Ectodermal cell (in vitro differentiated cells): ENCODE results near the gene RESP18.

ENCODE experiments used
- H3K27ac ChIP-seq: 2 replicates; pipeline ENCODE4 v1.7.0; 2013; ENCODE audit warnings: mild to moderate bottlenecking, low read depth, low read length; ENCODE audit not compliant: insufficient read depth, poor library complexity, severe bottlenecking
- H3K27me3 ChIP-seq: 2 replicates; pipeline ENCODE4 v1.7.0; 2013; ENCODE audit warnings: mild to moderate bottlenecking, low read length; ENCODE audit not compliant: insufficient read depth, control insufficient read depth, poor library complexity, severe bottlenecking
- H3K36me3 ChIP-seq: one replicate; pipeline ENCODE4 v1.7.0; 2013; ENCODE audit warnings: low read length; ENCODE audit not compliant: control insufficient read depth, insufficient read depth
- H3K4me1 ChIP-seq: one replicate; pipeline ENCODE4 v1.7.0; 2013; ENCODE audit warnings: low read length; ENCODE audit not compliant: control insufficient read depth, insufficient read depth
- H3K4me3 ChIP-seq: 2 replicates; pipeline ENCODE4 v1.7.0; 2013; ENCODE audit warnings: low read depth, low read length, control low read depth; ENCODE audit not compliant: insufficient read depth
- H3K9me3 ChIP-seq: 2 replicates; pipeline ENCODE4 v1.7.0; 2013; ENCODE audit warnings: mild to moderate bottlenecking, low read length, moderate library complexity; ENCODE audit not compliant: control insufficient read depth
- WGBS, 2 experiments: methylation state at CpG; one replicate each; pipeline ENCODE4 v1.1.7; 2013; ENCODE audit warnings: missing lambda C conversion rate in 2 of 2; 5-methylcytosine and 5-hydroxymethylcytosine counted together

The RESP18 gene

DNA sequence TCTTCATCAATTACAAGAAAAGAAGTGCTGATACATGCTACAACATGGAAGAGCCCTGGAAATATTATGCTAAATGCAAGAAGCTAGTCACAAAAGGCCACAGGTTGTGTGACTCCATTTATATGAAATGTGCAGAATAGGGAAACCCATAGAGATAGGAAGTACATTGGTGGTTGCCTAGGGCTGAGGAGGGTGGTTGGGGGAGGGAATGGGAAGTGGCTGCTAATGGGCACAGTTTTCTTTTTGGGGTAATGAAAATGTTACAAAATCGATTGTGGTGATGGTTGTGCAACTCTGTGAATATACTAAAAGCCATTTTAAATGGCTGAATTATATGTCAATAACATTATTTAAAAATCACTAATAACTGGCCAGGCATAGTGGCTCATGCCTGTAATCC, 24.3 kb upstream of the RESP18 start:
- Histone ChIP-seq H3K36me3 (no peaks in the 10 kb centered on the region), H3K4me3 (no peak overlapping the region), H3K4me1 (peaks cover 11% of the 10 kb centered on the region), H3K27me3 (peaks cover 63% of the 10 kb centered on the region), H3K27ac (no peak overlapping the region), H3K9me3 (no peaks in the 10 kb centered on the region)
- 60 to 78% methylated on average over 1 of the region's 1 CpG for WGBS, 2 experiments

DNA sequence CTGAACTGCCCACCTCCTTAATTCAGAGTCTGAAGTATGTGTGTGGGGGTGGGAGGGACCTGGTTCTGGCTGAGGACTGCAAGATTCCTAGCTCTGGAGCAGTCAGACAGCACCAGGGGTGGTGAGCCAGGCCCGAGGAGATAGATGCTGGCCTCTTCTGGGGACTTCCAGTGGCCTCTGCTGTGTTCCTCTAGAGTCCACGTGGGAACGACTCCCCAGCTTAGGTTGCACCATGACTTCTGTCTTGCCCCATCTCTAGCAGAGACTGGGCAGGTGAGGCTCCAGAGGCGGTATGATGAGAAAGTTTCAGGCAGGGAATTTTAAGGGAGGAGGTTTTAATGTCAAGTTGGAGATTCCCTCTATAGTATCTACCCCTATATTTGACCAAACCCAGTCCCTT, 22.0 kb upstream of the RESP18 start:
- Histone ChIP-seq H3K27me3 (peaks cover 50% of the 10 kb centered on the region), H3K9me3 (no peaks in the 10 kb centered on the region)
- WGBS, 2 experiments, result 81 to 82% methylated on average over 4 of the region's 4 CpGs

DNA sequence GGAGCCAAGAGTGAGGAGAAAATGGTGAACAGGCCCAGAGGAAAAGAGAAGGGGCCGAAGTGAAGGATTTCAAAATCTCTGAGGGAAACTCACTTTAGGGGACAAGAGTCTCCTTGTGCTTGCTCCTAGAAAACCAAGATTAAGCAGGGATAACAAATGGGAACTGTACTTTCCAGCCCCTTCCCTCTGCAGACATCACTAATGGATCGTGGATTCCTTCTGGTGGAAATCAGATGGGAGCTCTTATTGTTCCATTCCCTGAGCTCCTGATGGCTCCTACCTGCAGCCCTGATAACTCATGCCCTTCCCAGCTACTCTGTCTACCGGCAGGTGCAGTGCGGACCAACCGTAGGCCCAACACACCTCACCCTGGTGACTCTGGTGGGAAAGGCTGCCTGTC, 20.6 kb upstream of the RESP18 start:
- WGBS, 2 experiments, result 73 to 74% methylated on average over 5 of the region's 5 CpGs
- H3K36me3 ChIP-seq, result no peaks in the 10 kb centered on the region
- H3K9me3 ChIP-seq, result no peaks in the 10 kb centered on the region
- peaks cover 26% of the 10 kb centered on the region for H3K4me1 ChIP-seq
- no peak overlapping the region for H3K27ac ChIP-seq
- peaks cover 36% of the 10 kb centered on the region for H3K27me3 ChIP-seq
- H3K4me3 ChIP-seq, result no peak overlapping the region

More for the DNA sequence above, 22.0 kb upstream of the RESP18 start:
- Histone ChIP-seq H3K27ac (no peak overlapping the region), H3K4me3 (no peak overlapping the region), H3K4me1 (peaks cover 33% of the 10 kb centered on the region), H3K36me3 (no peaks in the 10 kb centered on the region)

DNA sequence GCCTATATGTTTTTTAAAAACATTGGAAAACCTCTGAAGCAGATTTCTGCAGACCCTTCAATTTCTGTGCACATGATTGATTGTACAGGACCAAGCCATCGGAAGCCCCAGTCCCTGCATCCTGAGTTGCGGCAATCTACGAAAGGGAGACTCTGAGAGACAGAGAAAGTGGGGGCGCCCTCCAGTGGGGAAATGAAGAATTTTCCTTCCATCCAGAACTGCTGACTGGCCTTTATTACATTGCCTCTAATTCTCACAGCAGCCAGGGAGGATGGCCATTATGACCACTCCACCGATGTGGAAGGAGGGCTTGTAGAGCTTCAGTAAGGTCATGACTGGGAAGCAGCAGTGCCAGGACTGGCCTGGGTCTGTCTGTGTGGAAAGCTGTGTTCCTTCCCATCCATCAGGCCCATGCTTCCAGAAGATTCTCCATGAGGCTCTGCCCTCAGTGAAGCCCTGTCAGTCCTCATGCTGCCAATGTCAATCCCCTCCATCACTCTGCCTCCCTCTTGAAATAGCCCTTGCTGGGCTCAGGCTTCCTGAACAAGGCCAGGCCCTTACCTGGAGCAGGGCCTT, 20.0 kb upstream of the RESP18 start:
- Histone ChIP-seq H3K36me3 (no peaks in the 10 kb centered on the region), H3K9me3 (no peaks in the 10 kb centered on the region), H3K27me3 (peaks cover 30% of the 10 kb centered on the region), H3K4me1 (peaks cover 22% of the 10 kb centered on the region), H3K4me3 (no peak overlapping the region), H3K27ac (no peak overlapping the region)
- WGBS, 2 experiments, result 24 to 26% methylated on average over 5 of the region's 5 CpGs

DNA sequence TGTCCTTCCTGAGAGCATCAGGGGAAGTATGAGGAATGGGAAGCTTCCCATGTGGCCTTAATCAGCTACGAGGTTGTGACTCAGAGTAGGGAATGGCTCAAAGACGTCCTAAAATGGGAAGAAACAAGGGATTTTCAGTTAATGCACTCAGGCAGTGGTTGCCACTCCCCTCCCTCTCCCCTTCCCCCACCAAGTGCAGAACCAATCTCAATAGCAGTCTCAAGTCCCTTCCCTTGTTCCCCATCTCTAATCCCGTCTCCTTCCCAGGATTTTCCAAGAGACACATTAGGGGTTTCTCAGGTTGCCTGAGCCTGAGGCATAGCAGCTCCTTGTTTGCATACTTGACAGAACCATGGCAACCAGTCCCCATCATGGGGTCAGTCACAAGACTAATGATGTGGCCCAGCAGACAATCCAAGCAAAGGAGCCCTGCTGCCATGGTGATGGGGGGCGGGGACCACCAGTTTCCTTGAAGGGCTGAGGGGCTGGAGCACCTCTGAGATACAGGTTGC, 18.2 kb upstream of the RESP18 start:
- Histone ChIP-seq H3K27ac (peak overlapping the region; percentile 48), H3K27me3 (peaks cover 14% of the 10 kb centered on the region), H3K9me3 (no peaks in the 10 kb centered on the region), H3K4me3 (no peak overlapping the region), H3K4me1 (peaks cover 22% of the 10 kb centered on the region), H3K36me3 (no peaks in the 10 kb centered on the region)
- WGBS, 2 experiments, result 42 to 43% methylated on average over 4 of the region's 4 CpGs

DNA sequence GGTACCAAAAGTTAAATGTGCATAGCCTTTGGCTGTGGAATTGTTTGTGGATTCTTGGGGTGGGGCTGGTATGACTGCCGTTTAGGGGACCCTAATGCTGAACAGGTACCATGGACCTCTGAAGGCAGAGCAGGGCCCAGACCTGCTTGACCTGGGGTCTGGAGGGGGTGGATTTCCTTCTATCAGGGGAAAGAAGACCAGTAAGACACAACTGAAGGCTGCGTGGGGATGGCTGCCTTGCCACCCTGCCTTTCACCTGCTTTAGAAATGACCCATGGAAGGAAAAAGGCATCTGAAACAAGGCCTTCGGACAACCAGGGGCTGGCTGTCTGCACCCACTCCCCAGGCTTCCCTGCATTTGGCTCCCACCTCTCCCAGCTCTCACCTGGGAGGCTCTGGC, 17.7 kb upstream of the RESP18 start:
- WGBS, 2 experiments, result 88% methylated on average over 3 of the region's 3 CpGs
- H3K9me3 ChIP-seq, result no peaks in the 10 kb centered on the region
- peak overlapping the region; percentile 48 for H3K27ac ChIP-seq
- peaks cover 22% of the 10 kb centered on the region for H3K4me1 ChIP-seq
- no peak overlapping the region for H3K4me3 ChIP-seq
- no peaks in the 10 kb centered on the region for H3K36me3 ChIP-seq
- H3K27me3 ChIP-seq, result peaks cover 9% of the 10 kb centered on the region

DNA sequence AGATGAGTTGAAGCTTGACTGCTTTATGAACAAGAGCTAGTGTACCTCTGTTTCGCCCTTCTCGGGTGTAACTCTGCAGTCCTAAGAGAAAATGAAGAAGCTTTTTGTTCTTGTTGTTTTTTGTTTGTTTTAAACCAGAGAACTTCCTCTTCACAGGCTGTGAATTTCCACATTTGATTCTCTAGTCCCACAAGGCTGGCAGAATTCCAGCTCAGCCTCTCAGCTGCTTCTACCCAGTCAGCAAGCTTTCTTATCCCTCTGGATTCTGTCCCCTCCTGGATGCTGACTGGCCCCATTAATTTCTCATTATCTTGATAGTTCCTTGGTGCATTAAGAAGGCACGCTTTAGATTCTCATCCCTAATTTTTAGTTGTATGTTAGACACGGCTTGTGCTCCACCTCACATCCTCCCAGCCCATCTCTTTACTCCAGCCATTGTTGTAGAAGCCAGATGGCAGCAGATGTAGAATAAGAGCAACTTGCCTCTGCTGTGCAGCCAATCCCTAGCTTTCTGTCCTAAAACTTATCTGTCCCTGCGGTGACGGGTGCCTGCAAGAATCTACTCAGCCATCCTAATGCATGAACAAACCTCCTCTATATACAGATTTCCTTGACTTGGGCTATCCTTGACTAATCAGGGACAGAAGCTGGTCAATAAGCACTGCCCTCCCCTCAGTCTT, 12.3 kb upstream of the RESP18 start:
- 87 to 89% methylated on average over 6 of the region's 6 CpGs for WGBS, 2 experiments
- Histone ChIP-seq H3K4me1 (peaks cover 3% of the 10 kb centered on the region), H3K4me3 (no peak overlapping the region), H3K27me3 (peaks cover under 1% of the 10 kb centered on the region), H3K27ac (no peak overlapping the region), H3K36me3 (no peaks in the 10 kb centered on the region), H3K9me3 (no peaks in the 10 kb centered on the region)

DNA sequence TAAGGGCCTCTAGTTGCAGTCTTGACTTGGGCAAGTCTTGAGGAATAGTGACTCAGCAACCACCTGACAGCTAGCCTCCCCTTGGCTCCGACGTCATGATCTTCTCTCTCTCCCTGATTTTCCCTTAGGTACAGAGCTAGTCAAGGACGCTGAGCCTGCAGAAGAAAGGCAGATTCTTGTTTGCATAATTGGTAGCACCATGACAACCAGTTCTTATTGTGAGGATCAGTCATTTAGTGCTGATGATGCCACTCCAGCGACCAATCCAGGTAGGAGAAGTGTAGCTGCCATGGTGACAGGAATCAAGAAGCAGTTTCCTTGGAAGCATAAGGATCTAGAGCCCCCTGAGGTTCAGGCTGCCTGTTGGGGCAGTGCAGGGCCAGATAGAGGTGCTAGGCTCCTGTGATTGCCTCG, 2.8 kb upstream of the RESP18 start:
- H3K27me3 ChIP-seq, result peaks cover 61% of the 10 kb centered on the region
- no peaks in the 10 kb centered on the region for H3K9me3 ChIP-seq
- H3K4me3 ChIP-seq, result no peak overlapping the region
- WGBS, 2 experiments, result 51 to 56% methylated on average over 5 of the region's 5 CpGs
- H3K27ac ChIP-seq, result no peak overlapping the region
- H3K36me3 ChIP-seq, result no peaks in the 10 kb centered on the region
- H3K4me1 ChIP-seq, result no peaks in the 10 kb centered on the region

DNA sequence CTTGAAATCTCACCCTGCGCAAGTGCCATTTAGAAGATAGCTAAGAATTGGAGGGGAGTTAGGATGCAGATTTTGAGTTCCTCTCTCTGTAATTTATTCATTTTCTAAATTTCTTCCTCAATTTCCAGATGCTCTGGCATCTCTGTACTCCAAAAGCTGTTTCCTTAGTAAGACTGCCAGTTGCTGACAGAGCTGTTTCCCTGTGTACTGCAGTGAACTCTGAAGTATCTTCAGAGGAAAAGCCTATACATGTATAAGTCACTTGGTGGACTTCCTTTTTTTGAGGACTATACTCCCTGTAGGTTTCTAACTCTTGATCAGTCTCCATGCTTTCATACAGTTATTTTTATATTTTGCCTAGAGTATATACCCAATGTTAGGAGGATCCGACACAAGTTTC, 1.5 kb upstream of the RESP18 start:
- Histone ChIP-seq H3K36me3 (no peaks in the 10 kb centered on the region), H3K9me3 (no peaks in the 10 kb centered on the region), H3K27me3 (peaks cover 64% of the 10 kb centered on the region), H3K27ac (no peak overlapping the region), H3K4me1 (no peaks in the 10 kb centered on the region), H3K4me3 (no peak overlapping the region)
- 84 to 100% methylated on average over 2 of the region's 2 CpGs for WGBS, 2 experiments

DNA sequence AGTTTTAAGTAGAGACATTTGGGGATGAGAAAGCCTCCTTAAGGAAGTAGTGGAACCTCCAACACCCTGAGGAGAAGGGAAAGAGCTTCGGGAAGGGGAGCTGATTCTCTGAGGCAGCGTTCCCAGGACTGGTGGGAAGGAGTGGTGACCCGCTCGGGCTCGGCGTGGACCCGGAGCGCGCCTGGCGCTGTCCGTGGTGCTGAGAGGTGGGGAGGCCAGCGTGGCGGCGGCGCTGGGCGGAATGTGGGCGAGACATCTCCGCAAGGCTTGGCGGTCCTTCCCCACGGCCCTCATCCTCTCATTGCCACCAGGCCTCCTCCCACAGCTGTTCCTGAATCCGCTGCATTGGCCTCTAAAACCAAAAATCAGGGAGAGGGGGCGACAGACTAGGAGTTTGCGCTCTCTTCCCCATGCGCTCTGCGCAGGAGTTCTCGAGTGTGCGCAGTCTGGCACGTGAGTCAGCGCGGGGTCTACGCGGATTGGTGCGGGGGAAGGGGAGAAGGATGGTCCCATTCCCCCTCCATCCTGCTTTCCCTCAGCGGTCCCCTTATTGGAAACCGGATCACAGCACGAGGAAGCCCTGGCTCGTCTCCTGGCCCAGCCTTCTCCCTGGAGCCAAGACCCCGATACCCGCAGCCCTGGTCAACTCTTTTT, 857 bp downstream of the RESP18 start:
- Histone ChIP-seq H3K4me1 (peaks cover 4% of the 10 kb centered on the region), H3K27ac (no peak overlapping the region), H3K27me3 (peaks cover 67% of the 10 kb centered on the region), H3K9me3 (no peaks in the 10 kb centered on the region), H3K4me3 (no peak overlapping the region), H3K36me3 (no peaks in the 10 kb centered on the region)
- 16 to 17% methylated on average over 39 of the region's 39 CpGs for WGBS, 2 experiments
